H9 (cell line): ENCODE results near the gene PDE1A. TPM values are rescaled to one million over a fixed set of nuclear protein-coding genes. Genes with fewer than 3 reads are reported as not detected.

ENCODE experiments used
- DNase-seq: peaks from one replicate; pipeline ENCODE4 v3.0.0-alpha.2; 2017
- H2AFZ ChIP-seq: one replicate; pipeline ENCODE4 v1.6.1; 2013; ENCODE audit warnings: mild to moderate bottlenecking, low read length, control low read depth, moderate library complexity
- H2AK5ac ChIP-seq: 2 replicates; pipeline ENCODE4 v1.6.1; 2013; ENCODE audit warnings: low read length, control low read depth, mixed read lengths; ENCODE audit not compliant: insufficient read length
- H2BK120ac ChIP-seq: one replicate; pipeline ENCODE4 v1.6.1; 2013; ENCODE audit warnings: low read depth, mild to moderate bottlenecking, low read length, control low read depth, inconsistent platforms; ENCODE audit not compliant: poor library complexity, severe bottlenecking
- H2BK12ac ChIP-seq: 2 replicates; pipeline ENCODE4 v1.6.1; 2013; ENCODE audit warnings: low read length, control low read depth, mixed read lengths, low read depth; ENCODE audit not compliant: insufficient read length
- H2BK15ac ChIP-seq: 2 replicates; pipeline ENCODE4 v1.6.1; 2013; ENCODE audit warnings: low read depth, low read length, control low read depth
- H2BK20ac ChIP-seq: one replicate; pipeline ENCODE4 v1.6.1; 2013; ENCODE audit warnings: low read depth, mild to moderate bottlenecking, low read length, control low read depth, inconsistent platforms; ENCODE audit not compliant: poor library complexity, severe bottlenecking
- H2BK5ac ChIP-seq: 2 replicates; pipeline ENCODE4 v1.6.1; 2013; ENCODE audit warnings: low read length, control low read depth, mixed read lengths; ENCODE audit not compliant: insufficient read length
- H3K14ac ChIP-seq: 2 replicates; pipeline ENCODE4 v1.6.1; 2013; ENCODE audit warnings: low read length, control low read depth; ENCODE audit not compliant: insufficient read depth
- H3K18ac ChIP-seq: 2 replicates; pipeline ENCODE4 v1.6.1; 2013; ENCODE audit warnings: low read depth, mild to moderate bottlenecking, mixed read lengths, low read length, control low read depth; ENCODE audit not compliant: insufficient read length
- H3K23ac ChIP-seq: 2 replicates; pipeline ENCODE4 v1.6.1; 2013; ENCODE audit warnings: low read length, control low read depth, mixed read lengths, low read depth; ENCODE audit not compliant: insufficient read length
- H3K23me2 ChIP-seq: 2 replicates; pipeline ENCODE4 v1.6.1; 2013; ENCODE audit warnings: low read depth, mild to moderate bottlenecking, mixed read lengths, low read length, control low read depth; ENCODE audit not compliant: insufficient read length, poor library complexity, severe bottlenecking
- H3K27ac ChIP-seq: 2 replicates; pipeline ENCODE4 v1.5.1; 2013; ENCODE audit warnings: low read length, control low read depth, mixed read lengths, low read depth; ENCODE audit not compliant: insufficient read length
- H3K27me3 ChIP-seq: 2 replicates; pipeline ENCODE4 v1.6.1; 2013; ENCODE audit warnings: low read length, control low read depth, inconsistent platforms; ENCODE audit not compliant: insufficient read depth
- H3K4ac ChIP-seq: 2 replicates; pipeline ENCODE4 v1.6.1; 2013; ENCODE audit warnings: low read depth, mild to moderate bottlenecking, control low read depth, inconsistent platforms, low read length, moderate library complexity
- H3K4me1 ChIP-seq: 2 replicates; pipeline ENCODE4 v1.6.1; 2013; ENCODE audit warnings: low read length, control low read depth, inconsistent platforms; ENCODE audit not compliant: insufficient read depth
- H3K4me2 ChIP-seq: 2 replicates; pipeline ENCODE4 v1.6.1; 2013; ENCODE audit warnings: low read length, control low read depth, mixed read lengths; ENCODE audit not compliant: insufficient read length, insufficient read depth
- H3K56ac ChIP-seq: 2 replicates; pipeline ENCODE4 v1.6.1; 2013; ENCODE audit warnings: low read depth, mild to moderate bottlenecking, mixed read lengths, low read length, control low read depth; ENCODE audit not compliant: insufficient read length
- H3K79me1 ChIP-seq: 2 replicates; pipeline ENCODE4 v1.6.1; 2013; ENCODE audit warnings: low read depth, mild to moderate bottlenecking, moderate library complexity, low read length, control low read depth, inconsistent platforms; ENCODE audit not compliant: insufficient read depth, poor library complexity, severe bottlenecking
- H3K79me2 ChIP-seq: 2 replicates; pipeline ENCODE4 v1.6.1; 2013; ENCODE audit warnings: low read length, control low read depth, inconsistent platforms; ENCODE audit not compliant: insufficient read depth
- H3K9ac ChIP-seq: 2 replicates; pipeline ENCODE4 v1.6.1; 2013; ENCODE audit warnings: low read length, control low read depth, mixed read lengths; ENCODE audit not compliant: insufficient read length; ENCODE audit errors: extremely low read depth
- H3K9me3 ChIP-seq: one replicate; pipeline ENCODE4 v1.6.1; 2013; ENCODE audit warnings: low read depth, low read length, inconsistent platforms; ENCODE audit not compliant: control insufficient read depth
- H3T11ph ChIP-seq: one replicate; pipeline ENCODE4 v1.6.1; 2013; ENCODE audit warnings: mild to moderate bottlenecking, low read length, control low read depth, inconsistent platforms
- H4K20me1 ChIP-seq: one replicate; pipeline ENCODE4 v1.6.1; 2013; ENCODE audit not compliant: control insufficient read depth, insufficient read length, insufficient read depth
- H4K5ac ChIP-seq: 2 replicates; pipeline ENCODE4 v1.6.1; 2013; ENCODE audit warnings: low read depth, mild to moderate bottlenecking, mixed read lengths, low read length, control low read depth; ENCODE audit not compliant: insufficient read length
- H4K8ac ChIP-seq: replicated peaks from 2 replicates; pipeline ENCODE4 v1.6.1; 2013; ENCODE audit warnings: low read length, control low read depth, mixed read lengths, low read depth; ENCODE audit not compliant: insufficient read length
- H4K91ac ChIP-seq: 2 replicates; pipeline ENCODE4 v1.6.1; 2013; ENCODE audit warnings: low read depth, mild to moderate bottlenecking, moderate library complexity, mixed read lengths, low read length, control low read depth; ENCODE audit not compliant: insufficient read length
- H3K27ac Mint-ChIP-seq, 3 experiments: 2 replicates in 2 of 3; 3 replicates in 1 of 3; pipeline ENCODE4 v1.8.0; 2020 to 2021; ENCODE audit warnings: mixed read lengths in 3 of 3, mild to moderate bottlenecking in 1 of 3, moderate library complexity in 1 of 3
- H3K27me3 Mint-ChIP-seq: 2 replicates; pipeline ENCODE4 v1.8.0; 2021; ENCODE audit warnings: low read depth, mild to moderate bottlenecking, moderate library complexity, mixed read lengths
- H3K36me3 Mint-ChIP-seq, 3 experiments: 2 replicates in 2 of 3; 3 replicates in 1 of 3; pipeline ENCODE4 v1.8.0; 2020 to 2021; ENCODE audit warnings: low read depth in 3 of 3, mixed read lengths in 3 of 3; ENCODE audit not compliant: insufficient read depth in 1 of 3
- H3K4me1 Mint-ChIP-seq, 2 experiments: 2 replicates each; pipeline ENCODE4 v1.8.0; 2020; ENCODE audit warnings: mixed read lengths in 2 of 2
- H3K4me3 Mint-ChIP-seq, 2 experiments: 2 replicates in 1 of 2; 3 replicates in 1 of 2; pipeline ENCODE4 v1.8.0; 2020 to 2021; ENCODE audit warnings: mild to moderate bottlenecking in 2 of 2, mixed read lengths in 2 of 2, moderate library complexity in 1 of 2
- H3K9me3 Mint-ChIP-seq, 2 experiments: 2 replicates in 1 of 2; 3 replicates in 1 of 2; pipeline ENCODE4 v1.8.0; 2020; ENCODE audit warnings: mild to moderate bottlenecking in 2 of 2, mixed read lengths in 2 of 2, moderate library complexity in 1 of 2
- WGBS: extraction: QIAGEN DNeasy Blood & Tissue Kit; methylation state at CpG from one replicate; pipeline ENCODE4 v1.1.7; 2013; ENCODE audit warnings: missing lambda C conversion rate, low lambda C conversion rate, mixed read lengths; ENCODE audit not compliant: insufficient read length; ENCODE audit errors: extremely low coverage; 5-methylcytosine and 5-hydroxymethylcytosine counted together
- total RNA-seq: library from RNA; stranded (reverse); gene quantifications from 2 replicates; pipeline ENCODE4 v1.2.1, GENCODE V29; 2021
- TF ChIP-seq, protein P1 (sequence below): fragments of 200-600 bp; sonication (generic); conservative IDR thresholded peaks from 3 replicates; pipeline ENCODE4 v1.8.0; 2021; ENCODE audit warnings: antibody characterized with exemption, mild to moderate bottlenecking

Gene PDE1A
- total RNA-seq, 1 experiment from 2014 or later, result 0.11 TPM

DNA sequence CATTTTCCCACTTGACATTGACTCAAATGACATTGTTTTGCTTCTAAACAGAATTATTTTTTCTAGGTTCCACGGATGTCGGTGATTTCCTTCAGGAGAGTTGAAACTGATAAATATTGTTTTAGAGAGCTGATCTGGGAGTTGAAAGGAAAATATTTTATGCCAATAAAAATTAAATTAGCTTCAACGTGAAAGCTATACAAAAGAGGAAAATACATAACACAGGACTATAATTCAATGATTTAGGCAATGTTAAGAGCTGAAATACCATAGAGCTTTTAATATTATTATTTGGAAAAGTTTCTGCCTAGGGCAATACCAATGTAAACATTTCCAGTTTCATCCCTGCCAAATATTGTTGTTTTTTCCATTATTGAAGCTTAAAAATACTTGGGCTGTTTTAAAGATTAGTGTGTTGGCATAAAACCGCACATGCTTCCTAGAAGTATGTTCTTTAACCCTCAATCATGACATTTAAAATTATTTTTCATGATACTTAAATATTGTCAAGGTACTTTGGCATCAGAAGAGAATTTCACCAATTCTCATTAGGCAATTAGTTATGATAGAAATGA, 18.6 kb upstream of the PDE1A start:
- Mint-ChIP-seq H3K4me3 (no peak overlapping the region), H3K4me1 (peaks cover 3 to 11% of the 10 kb centered on the region in 2 experiments; a peak in 3 of 4 replicates), H3K9me3 (no peaks in the 10 kb centered on the region), H3K36me3 (no peaks in the 10 kb centered on the region), H3K27ac (no peak overlapping the region; a peak in 1 of 7 replicates), H3K27me3 (no peaks in the 10 kb centered on the region)
- Histone ChIP-seq H3K4ac (no peak overlapping the region), H3K9me3 (no peaks in the 10 kb centered on the region), H3K23me2 (no peaks in the 10 kb centered on the region), H3K27me3 (no peaks in the 10 kb centered on the region), H3K79me1 (no peaks in the 10 kb centered on the region), H4K5ac (no peak overlapping the region), H3K14ac (no peak overlapping the region), H3K27ac (no peak overlapping the region), H4K20me1 (no peaks in the 10 kb centered on the region), H3K79me2 (no peaks in the 10 kb centered on the region), H2AFZ (no peak overlapping the region), H2BK5ac (no peak overlapping the region), H2BK12ac (no peak overlapping the region), H3K4me1 (no peaks in the 10 kb centered on the region), H3K9ac (no peak overlapping the region), H2AK5ac (no peak overlapping the region), H4K91ac (no peak overlapping the region), H2BK15ac (no peak overlapping the region), H3K4me2 (no peak overlapping the region), H3K23ac (no peak overlapping the region), H3K56ac (no peak overlapping the region), H2BK120ac (no peak overlapping the region), H3T11ph (no peak overlapping the region), H4K8ac (no peak overlapping the region), H2BK20ac (no peak overlapping the region), H3K18ac (no peak overlapping the region)
- WGBS, result no CpG with 5 or more reads among the region's 4 CpGs
- no peak for DNase-seq
- TF ChIP-seq, protein P1, sequence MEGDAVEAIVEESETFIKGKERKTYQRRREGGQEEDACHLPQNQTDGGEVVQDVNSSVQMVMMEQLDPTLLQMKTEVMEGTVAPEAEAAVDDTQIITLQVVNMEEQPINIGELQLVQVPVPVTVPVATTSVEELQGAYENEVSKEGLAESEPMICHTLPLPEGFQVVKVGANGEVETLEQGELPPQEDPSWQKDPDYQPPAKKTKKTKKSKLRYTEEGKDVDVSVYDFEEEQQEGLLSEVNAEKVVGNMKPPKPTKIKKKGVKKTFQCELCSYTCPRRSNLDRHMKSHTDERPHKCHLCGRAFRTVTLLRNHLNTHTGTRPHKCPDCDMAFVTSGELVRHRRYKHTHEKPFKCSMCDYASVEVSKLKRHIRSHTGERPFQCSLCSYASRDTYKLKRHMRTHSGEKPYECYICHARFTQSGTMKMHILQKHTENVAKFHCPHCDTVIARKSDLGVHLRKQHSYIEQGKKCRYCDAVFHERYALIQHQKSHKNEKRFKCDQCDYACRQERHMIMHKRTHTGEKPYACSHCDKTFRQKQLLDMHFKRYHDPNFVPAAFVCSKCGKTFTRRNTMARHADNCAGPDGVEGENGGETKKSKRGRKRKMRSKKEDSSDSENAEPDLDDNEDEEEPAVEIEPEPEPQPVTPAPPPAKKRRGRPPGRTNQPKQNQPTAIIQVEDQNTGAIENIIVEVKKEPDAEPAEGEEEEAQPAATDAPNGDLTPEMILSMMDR, result no peak
